Esophagus muscularis mucosa (tissue), 4 donors: Measurements from ENCODE around the gene OR2T29. TPM values are rescaled to one million over a fixed set of nuclear protein-coding genes. Genes with fewer than 3 reads are reported as not detected.
"Not testable (repeated sequence)": the region's sequence is repeated elsewhere in the genome, so short reads cannot be mapped to it uniquely, and the experiment has no call there.

ENCODE experiments used
- DNase-seq: peaks from one replicate; pipeline ENCODE4 v3.0.0-alpha.2; 2017; ENCODE audit errors: extremely low spot score
- H3K27ac ChIP-seq, 4 donors: fragments of 200-600 bp; sonication (generic); replicated peaks in 1 of 4; 1 replicate in 3 of 4; 2 replicates in 1 of 4; pipeline ENCODE4 v1.5.1; 2016 to 2019; ENCODE audit warnings: mild to moderate bottlenecking in 1 of 4
- H3K27me3 ChIP-seq, 4 donors: fragments of 200-600 bp; sonication (generic); one replicate each; pipeline versions ENCODE4 v1.5.1 to v1.6.0; 2016 to 2019
- H3K36me3 ChIP-seq, 4 donors: fragments of 200-600 bp; sonication (generic); one replicate each; pipeline ENCODE4 v1.5.1; 2016 to 2019
- H3K4me1 ChIP-seq, 4 donors: fragments of 200-600 bp; sonication (generic); one replicate each; pipeline ENCODE4 v1.5.1; 2016 to 2019
- H3K4me3 ChIP-seq, 4 donors: fragments of 200-600 bp; sonication (generic); 1 replicate in 2 of 4; 2 replicates in 2 of 4; pipeline ENCODE4 v1.5.1; 2016 to 2019; ENCODE audit warnings: mild to moderate bottlenecking in 4 of 4, moderate library complexity in 1 of 4
- H3K9me3 ChIP-seq, 4 donors: fragments of 200-600 bp; sonication (generic); 1 replicate in 3 of 4; 2 replicates in 1 of 4; pipeline ENCODE4 v1.5.1; 2016 to 2019
- EP300 ChIP-seq: sonication (generic); formaldehyde crosslinking; IDR thresholded peaks from one replicate; pipeline ENCODE4 v1.6.1; 2017; ENCODE audit warnings: antibody characterized with exemption
- POLR2A ChIP-seq: fragments of 450-650 bp; IDR thresholded peaks from one replicate; pipeline ENCODE4 v1.6.1; 2017; ENCODE audit warnings: antibody characterized with exemption, moderate library complexity, mild to moderate bottlenecking, low read depth
- POLR2AphosphoS5 ChIP-seq, 2 donors: sonication (generic); formaldehyde crosslinking; IDR thresholded peaks; one replicate each; pipeline ENCODE4 v1.6.1; 2017; ENCODE audit warnings: antibody characterized with exemption in 2 of 2
- WGBS: methylation state at CpG from one replicate; pipeline ENCODE4 v1.1.5; 2018; 5-methylcytosine and 5-hydroxymethylcytosine counted together
- intact Hi-C: fragments of 100-400 bp; cut with DNase I; formaldehyde crosslinking; loops from one replicate; pipeline ENCODE4 v1.15.1; 2023
- small RNA-seq, 3 donors: library from RNA; depleted of rRNA; stranded (forward); fragments of <200 nt; gene quantifications; one replicate each; pipeline ENCODE3, GENCODE V24; 2016
- total RNA-seq, 4 donors: library from RNA; depleted of rRNA; stranded (reverse); fragments of >200 nt; gene quantifications; one replicate each; pipeline versions ENCODE4 v1.1.0 to v1.2.1, GENCODE V29; 2016
- TF ChIP-seq, protein P1 (sequence below), 3 experiments: fragments of 200-600 bp in 2 of 3; fragments of 450-650 bp in 1 of 3; sonication (generic) in 2 of 3; IDR thresholded peaks; one replicate each; pipeline ENCODE4 v1.5.1; 2017 to 2019; ENCODE audit warnings: antibody characterized with exemption in 3 of 3, mild to moderate bottlenecking in 2 of 3, moderate library complexity in 1 of 3

OR2T29 gene
- total RNA-seq, 4 donors from 2014 or later = not detected

- H3K27me3 ChIP-seq, H3K4me3 ChIP-seq, intact Hi-C loops, H3K4me1 ChIP-seq, DNase-seq, H3K9me3 ChIP-seq, H3K36me3 ChIP-seq, H3K27ac ChIP-seq: not testable (repeated sequence)
These were observed 25.1 kb downstream of the OR2T29 start for GRCh38 chr1:248537449-248537848.

- Histone ChIP-seq H3K27me3 (no peaks in the 10 kb centered on the region), H3K4me1 (no peaks in the 10 kb centered on the region), H3K4me3 (no peak overlapping the region), H3K27ac (no peak overlapping the region), H3K9me3 (peaks cover 0 to 4% (median 0%) of the 10 kb centered on the region in 4 donors), H3K36me3 (no peaks in the 10 kb centered on the region)
- 89% methylated on average over 4 of the region's 12 CpGs for WGBS
- TF ChIP-seq POLR2AphosphoS5 (IDR thresholded peaks at IDR 0.05) = no peak
- TF ChIP-seq, protein P1, sequence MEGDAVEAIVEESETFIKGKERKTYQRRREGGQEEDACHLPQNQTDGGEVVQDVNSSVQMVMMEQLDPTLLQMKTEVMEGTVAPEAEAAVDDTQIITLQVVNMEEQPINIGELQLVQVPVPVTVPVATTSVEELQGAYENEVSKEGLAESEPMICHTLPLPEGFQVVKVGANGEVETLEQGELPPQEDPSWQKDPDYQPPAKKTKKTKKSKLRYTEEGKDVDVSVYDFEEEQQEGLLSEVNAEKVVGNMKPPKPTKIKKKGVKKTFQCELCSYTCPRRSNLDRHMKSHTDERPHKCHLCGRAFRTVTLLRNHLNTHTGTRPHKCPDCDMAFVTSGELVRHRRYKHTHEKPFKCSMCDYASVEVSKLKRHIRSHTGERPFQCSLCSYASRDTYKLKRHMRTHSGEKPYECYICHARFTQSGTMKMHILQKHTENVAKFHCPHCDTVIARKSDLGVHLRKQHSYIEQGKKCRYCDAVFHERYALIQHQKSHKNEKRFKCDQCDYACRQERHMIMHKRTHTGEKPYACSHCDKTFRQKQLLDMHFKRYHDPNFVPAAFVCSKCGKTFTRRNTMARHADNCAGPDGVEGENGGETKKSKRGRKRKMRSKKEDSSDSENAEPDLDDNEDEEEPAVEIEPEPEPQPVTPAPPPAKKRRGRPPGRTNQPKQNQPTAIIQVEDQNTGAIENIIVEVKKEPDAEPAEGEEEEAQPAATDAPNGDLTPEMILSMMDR (IDR thresholded peaks at IDR 0.05) = no peak
- no peak for TF ChIP-seq EP300
- no peak for TF ChIP-seq POLR2A
- intact Hi-C loops = no loop called here
- DNase-seq = no peak
These were observed 40.7 kb downstream of the OR2T29 start for GRCh38 chr1:248521856-248522255.

GRCh38 chr1:248510217-248510616, 52.4 kb downstream of the OR2T29 start:
- H3K9me3 ChIP-seq, H3K4me3 ChIP-seq, H3K27ac ChIP-seq, intact Hi-C loops, H3K4me1 ChIP-seq, H3K36me3 ChIP-seq, H3K27me3 ChIP-seq, DNase-seq: not testable (repeated sequence)

DNA sequence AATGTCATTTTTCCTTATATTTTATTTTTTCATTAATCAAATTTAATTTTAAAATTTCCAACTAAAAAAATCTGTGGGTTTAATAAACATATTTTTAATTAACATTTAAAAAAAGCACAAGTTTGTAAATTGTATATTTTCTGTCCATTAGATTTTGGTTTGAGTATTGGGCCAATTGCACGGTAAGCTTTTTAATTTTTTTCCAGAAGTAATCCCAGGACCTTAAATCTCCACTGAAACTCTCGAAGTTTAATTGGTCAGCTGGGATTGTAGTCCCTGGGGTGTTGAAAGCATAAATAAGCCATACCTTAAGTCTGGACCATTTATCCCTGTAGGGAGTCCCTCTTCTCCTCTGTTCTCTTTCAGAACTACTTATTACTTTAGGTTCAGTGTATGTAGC, 54.8 kb downstream of the OR2T29 start, which contains the start of gene OR2G6:
Gene OR2G6 (plus strand): TSS at position 301 of the 400 bp plus-strand sequence. CDS start 13,574 bp downstream, outside the sequence.
- DNase-seq, H3K27me3 ChIP-seq, H3K9me3 ChIP-seq, H3K27ac ChIP-seq, H3K36me3 ChIP-seq, H3K4me3 ChIP-seq, intact Hi-C loops, H3K4me1 ChIP-seq: not testable (repeated sequence)
- WGBS = no CpG with 5 or more reads among the region's 2 CpGs

Small RNA genes within 50 kb of the gene (small RNA-seq; reads per million reads assigned to genes)
- 0 reads per million in 3 donors for gene RF00019

Other genes with a start within 250 kb of the OR2T29 start
- not detected for gene OR2M7, start 238.2 kb downstream of the OR2T29 start, total RNA-seq
- not detected for gene OR14C36, start 214.0 kb downstream of the OR2T29 start, total RNA-seq
- not detected for gene OR2T4, start 201.1 kb downstream of the OR2T29 start, total RNA-seq
- not detected for gene OR2T6, start 187.0 kb downstream of the OR2T29 start, total RNA-seq
- gene OR2T1, start 159.7 kb downstream of the OR2T29 start, total RNA-seq = not detected
- not detected for gene OR2T2, start 117.1 kb downstream of the OR2T29 start, total RNA-seq
- not detected for gene OR2T3, start 89.4 kb downstream of the OR2T29 start, total RNA-seq
- not detected for gene OR2T5, start 74.2 kb downstream of the OR2T29 start, total RNA-seq
- not detected for gene OR2G6, start 54.7 kb downstream of the OR2T29 start, total RNA-seq
- not detected for gene OR2T34, start 12.0 kb upstream of the OR2T29 start, total RNA-seq
- gene OR2T10, start 34.9 kb upstream of the OR2T29 start, total RNA-seq = not detected
- not detected for gene OR2T11, start 72.3 kb upstream of the OR2T29 start, total RNA-seq
- not detected for gene OR2T35, start 82.5 kb upstream of the OR2T29 start, total RNA-seq
- gene OR2T27, start 92.8 kb upstream of the OR2T29 start, total RNA-seq = not detected
- not detected for gene OR14I1, start 140.0 kb upstream of the OR2T29 start, total RNA-seq
- under 1 TPM in 1 of 4 donors, not detected in 3; 0.57 TPM for gene LYPD8, start 193.0 kb upstream of the OR2T29 start, total RNA-seq